Fibroblast of pulmonary artery (primary cell): ENCODE data around the gene MRPL57.
"Not testable (repeated sequence)": the region's sequence is repeated elsewhere in the genome, so short reads cannot be mapped to it uniquely, and the experiment has no call there.

ENCODE experiments used
- DNase-seq: peaks from one replicate; pipeline ENCODE4 v3.0.0-alpha.2; 2010; ENCODE audit warnings: low read depth
- H3K4me3 ChIP-seq: replicated peaks from 2 replicates; pipeline ENCODE4 v1.5.1; 2011; ENCODE audit warnings: low read depth, mild to moderate bottlenecking, control low read depth, low read length, moderate library complexity
- TF ChIP-seq, protein P1 (sequence below): IDR thresholded peaks from 2 replicates; pipeline ENCODE4 v1.5.1; 2011; ENCODE audit warnings: mild to moderate bottlenecking, control low read depth, low read length, inconsistent platforms; ENCODE audit errors: missing control alignments

The MRPL57 gene

DNA sequence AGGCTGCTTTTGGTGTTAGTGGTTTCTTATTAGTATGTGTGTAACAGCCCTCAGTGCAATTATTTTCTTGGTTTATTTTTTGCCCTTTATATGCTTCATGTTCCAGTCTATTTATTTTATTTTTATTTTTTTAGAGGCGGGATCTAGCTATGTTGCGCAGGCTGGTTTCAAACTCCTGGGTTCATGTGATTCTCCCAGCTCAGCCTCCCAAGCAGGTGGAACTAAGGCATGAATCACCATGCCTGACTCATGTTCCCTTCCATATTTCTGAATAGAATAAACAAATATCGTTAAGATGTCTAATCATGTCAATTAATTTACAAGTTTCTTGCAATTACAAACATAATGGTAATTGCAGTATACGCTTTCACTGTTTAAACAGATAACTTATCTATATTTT is 11.8 kb upstream of the MRPL57 start:
- no peak overlapping the region for H3K4me3 ChIP-seq
- TF ChIP-seq, protein P1, sequence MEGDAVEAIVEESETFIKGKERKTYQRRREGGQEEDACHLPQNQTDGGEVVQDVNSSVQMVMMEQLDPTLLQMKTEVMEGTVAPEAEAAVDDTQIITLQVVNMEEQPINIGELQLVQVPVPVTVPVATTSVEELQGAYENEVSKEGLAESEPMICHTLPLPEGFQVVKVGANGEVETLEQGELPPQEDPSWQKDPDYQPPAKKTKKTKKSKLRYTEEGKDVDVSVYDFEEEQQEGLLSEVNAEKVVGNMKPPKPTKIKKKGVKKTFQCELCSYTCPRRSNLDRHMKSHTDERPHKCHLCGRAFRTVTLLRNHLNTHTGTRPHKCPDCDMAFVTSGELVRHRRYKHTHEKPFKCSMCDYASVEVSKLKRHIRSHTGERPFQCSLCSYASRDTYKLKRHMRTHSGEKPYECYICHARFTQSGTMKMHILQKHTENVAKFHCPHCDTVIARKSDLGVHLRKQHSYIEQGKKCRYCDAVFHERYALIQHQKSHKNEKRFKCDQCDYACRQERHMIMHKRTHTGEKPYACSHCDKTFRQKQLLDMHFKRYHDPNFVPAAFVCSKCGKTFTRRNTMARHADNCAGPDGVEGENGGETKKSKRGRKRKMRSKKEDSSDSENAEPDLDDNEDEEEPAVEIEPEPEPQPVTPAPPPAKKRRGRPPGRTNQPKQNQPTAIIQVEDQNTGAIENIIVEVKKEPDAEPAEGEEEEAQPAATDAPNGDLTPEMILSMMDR, result no peak
- no peak for DNase-seq

DNA sequence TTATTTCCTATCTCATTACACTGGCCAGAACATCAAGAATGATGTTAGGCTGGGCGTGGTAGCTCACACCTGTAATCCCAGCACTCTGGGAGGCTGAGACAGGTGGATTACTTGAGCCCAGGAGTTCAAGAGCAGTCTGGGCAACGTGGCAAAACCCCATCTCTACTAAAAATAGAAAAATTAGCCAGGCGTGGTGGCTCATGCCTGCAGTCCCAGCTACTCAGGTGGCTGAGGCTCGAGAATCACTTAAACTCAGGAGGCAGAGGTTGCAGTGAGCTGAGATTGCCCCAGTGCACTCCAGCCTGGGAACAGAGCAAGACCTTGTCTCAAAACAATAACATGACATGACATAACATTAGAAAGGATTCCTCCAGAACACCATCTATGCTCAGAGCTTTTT is 10.9 kb upstream of the MRPL57 start:
- DNase-seq, result not testable (repeated sequence)

DNA sequence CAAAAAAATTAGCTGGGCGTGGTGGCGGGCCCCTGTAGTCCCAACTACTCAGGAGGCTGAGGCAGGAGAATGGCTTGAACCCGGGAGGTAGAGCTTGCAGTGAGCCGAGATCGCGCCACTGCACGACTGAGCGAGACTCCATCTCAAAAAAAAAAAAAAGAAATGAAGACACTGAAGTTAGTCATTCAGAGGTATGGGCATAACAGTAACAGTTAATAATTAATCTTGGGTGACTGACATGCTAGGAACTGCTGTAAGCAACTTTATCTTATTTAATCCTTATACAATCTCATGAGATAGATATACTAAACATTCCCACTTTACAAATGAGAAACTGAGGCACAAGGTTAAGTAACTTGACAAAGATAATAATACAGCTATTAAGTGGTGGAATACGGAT is 5.0 kb upstream of the MRPL57 start:
- DNase-seq, result no peak
- H3K4me3 ChIP-seq, result no peak overlapping the region
- TF ChIP-seq, protein P1, result no peak

More for the DNA sequence above, 10.9 kb upstream of the MRPL57 start:
- not testable (repeated sequence) for H3K4me3 ChIP-seq

DNA sequence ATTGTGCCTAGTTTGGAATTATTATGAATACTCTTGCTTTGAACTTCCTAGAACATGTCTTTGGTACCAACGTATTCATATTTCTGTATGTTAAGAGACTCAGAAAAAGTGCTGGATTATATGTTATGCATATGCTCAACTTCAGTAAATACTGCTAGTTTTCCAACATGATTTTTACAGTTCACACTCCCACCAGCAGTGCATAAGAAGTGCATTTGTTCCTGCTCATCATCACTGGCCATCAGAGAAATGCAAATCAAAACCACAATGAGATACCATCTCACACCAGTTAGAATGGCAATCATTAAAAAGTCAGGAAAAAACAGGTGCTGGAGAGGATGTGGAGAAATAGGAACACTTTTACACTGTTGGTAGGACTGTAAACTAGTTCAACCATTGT is 2.7 kb upstream of the MRPL57 start:
- not testable (repeated sequence) for H3K4me3 ChIP-seq, DNase-seq

DNA sequence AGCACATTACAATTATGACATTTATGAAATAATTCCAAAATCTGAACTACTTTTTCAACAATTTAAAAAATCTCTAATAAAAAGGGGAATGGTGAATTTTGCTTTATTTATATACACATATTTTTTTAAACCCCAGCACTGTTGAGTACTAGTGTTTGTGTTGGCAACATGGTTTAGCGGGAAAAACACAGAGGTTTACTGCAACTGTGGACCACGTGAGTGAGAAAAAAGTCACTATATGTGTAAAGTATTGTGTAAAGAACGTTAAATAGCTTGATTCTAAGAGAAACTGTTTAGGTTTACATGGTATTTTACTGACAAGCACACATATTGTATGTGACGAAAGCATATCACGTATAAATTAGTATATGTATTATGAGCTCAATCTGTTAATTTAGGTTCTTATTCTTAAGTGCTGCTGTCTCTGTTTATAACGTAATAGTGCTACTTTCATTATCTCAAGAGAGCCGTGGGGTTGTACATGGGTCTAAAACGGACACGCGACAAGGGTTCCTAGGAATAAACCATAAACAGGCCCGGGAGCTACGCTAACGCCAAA is 723 bp upstream of the MRPL57 start:
- TF ChIP-seq, protein P1, result no peak
- H3K4me3 ChIP-seq, result peak overlapping the region; percentile 96
- peak; percentile 42 for DNase-seq

DNA sequence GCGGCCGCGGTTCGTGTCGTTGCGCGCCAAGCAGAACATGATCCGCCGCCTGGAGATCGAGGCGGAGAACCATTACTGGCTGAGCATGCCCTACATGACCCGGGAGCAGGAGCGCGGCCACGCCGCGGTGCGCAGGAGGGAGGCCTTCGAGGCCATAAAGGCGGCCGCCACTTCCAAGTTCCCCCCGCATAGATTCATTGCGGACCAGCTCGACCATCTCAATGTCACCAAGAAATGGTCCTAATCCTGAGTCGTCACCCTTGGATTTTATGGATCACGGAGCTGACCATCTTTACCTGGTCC is 475 bp downstream of the MRPL57 start:
- no peak for DNase-seq
- TF ChIP-seq, protein P1, result no peak
- H3K4me3 ChIP-seq, result peak overlapping the region; percentile 96

DNA sequence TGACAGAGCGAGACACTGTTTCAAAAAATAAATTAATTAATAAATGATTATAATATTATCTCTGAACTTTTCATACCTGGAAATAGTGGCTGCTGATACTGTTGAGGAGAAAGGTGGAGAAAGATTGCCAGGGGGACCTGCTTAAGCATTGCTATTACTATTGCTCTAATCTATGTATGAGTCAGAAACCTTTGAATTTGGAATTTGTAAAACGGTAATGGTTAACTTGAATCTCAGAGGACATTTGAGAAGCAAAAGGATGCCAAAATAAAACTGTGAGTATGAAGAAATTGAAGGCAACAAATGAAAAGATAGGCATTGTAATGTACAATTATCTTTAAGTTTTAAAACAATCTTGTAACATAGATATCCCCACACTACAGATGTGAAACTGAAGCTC is 5.2 kb downstream of the MRPL57 start:
- no peak overlapping the region for H3K4me3 ChIP-seq
- TF ChIP-seq, protein P1, result no peak
- no peak for DNase-seq

DNA sequence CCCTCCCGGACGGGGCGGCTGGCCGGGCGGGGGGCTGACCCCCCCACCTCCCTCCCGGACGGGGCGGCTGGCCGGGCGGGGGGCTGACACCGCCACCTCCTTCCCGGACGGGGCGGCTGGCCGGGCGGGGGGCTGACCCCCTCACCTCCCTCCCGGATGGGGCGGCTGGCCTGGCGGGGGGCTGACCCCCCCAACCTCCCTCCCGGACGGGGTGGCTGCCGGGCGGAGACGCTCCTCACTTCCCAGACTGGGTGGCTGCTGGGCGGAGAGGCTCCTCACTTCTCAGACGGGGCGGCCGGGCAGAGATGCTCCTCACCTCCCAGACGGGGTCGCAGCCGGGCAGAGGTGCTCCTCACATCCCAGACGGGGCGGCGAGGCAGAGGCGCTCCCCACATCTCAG is 10.0 kb downstream of the MRPL57 start:
- not testable (repeated sequence) for DNase-seq

DNA sequence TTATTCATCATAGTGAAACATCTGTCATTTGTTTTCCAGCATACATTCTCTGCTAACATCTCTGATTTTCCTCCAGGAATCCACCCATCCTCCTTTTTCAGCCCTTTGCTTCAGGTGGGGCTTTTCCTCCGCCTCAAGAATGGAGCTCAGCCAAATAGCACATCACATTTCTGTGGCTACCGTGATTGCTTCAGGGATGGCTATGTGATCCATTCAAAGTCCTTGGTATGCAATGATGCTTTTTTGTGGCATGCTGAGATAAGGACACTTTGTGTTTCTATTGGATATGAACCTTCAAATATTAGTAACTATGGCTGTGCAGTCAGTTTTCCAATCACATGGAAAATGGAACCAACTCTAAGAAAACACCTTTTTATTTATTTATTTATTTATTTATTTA is 18.3 kb downstream of the MRPL57 start:
- not testable (repeated sequence) for H3K4me3 ChIP-seq
- DNase-seq, result peak; percentile 24

More for the DNA sequence above, 10.0 kb downstream of the MRPL57 start:
- H3K4me3 ChIP-seq, result not testable (repeated sequence)

DNA sequence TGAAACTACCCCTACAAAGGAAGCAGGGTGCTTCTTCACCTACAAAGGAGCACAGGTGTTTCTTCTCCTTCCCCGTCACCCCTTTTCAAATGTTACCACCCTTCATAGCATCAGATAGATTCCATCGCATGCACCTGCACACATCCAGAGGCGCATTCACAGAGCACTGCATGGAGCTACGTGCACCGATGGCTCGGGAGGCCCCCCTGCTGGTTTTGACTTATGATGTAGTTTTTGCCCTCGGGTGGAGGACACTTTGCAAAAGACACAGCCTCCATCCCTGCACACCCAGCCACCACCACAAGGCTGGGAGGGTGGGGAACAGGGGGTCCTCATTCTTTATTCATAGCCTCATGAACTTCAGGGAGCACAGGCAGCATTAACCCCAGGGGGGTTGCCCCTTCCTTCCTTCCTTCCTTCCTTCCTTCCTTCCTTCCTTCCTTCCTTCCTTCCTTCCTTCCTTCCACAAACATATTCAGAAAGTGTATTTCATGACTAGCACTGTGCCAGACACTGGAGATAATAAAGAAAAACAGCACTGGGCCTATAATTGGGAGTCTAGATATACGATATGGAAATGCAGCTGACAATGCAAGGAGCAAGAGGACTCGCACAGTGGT is 21.3 kb downstream of the MRPL57 start:
- not testable (repeated sequence) for DNase-seq, H3K4me3 ChIP-seq

DNA sequence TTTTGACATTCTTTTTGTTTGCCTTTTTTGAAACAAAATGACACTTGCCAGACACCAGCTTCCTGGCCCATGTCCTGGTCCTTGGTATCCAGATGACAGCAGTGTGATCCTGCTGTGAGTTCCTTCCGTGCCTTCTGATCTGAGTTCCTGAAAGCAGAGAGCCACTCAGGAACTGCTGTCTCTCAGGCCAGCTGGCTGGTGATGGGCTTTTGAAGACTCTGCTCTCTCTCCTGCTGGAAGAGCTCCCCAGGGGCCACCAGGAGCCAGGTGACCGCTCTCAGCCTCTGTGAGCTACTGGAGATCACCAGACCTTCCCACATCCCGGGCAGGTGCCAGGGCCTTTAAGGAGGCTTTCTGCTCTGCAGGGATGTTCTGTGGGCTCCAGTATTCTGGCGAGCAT is 21.9 kb downstream of the MRPL57 start:
- not testable (repeated sequence) for H3K4me3 ChIP-seq, DNase-seq

DNA sequence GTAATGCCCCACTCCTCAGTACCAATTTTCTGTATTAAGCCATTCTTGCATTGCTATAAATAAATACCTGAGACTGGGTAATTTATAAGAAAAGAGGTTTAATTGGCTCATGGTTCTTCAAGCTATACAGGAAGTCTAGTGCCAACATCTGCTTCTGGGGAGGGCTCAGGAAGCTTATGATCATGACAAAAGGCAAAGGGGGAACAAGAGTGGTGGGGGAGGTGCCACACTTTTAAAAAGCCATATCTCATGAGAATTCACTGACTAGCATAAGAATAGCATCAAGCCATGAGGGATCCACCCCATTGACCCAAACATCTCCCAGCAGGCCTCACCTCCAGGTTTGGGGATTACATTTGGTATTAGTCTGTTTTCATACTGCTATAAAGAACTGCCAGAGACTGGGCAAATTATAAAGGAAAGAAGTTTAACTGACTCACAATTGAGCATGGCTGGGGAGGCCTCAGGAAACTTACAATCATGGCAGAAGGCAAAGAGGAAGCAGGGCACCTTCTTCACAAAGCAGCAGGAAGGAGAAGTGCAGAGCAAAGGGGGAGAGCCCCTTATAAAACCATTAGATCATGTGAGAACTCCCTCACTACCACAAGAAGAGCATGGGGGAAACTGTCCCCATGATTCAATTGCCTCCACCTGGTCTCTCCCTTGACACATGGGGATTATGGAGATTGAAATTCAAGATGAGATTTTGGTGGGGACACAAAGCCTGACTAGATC is 25.2 kb downstream of the MRPL57 start:
- not testable (repeated sequence) for DNase-seq, H3K4me3 ChIP-seq
